ENCODE measurements around the gene MMP15.

DNA sequence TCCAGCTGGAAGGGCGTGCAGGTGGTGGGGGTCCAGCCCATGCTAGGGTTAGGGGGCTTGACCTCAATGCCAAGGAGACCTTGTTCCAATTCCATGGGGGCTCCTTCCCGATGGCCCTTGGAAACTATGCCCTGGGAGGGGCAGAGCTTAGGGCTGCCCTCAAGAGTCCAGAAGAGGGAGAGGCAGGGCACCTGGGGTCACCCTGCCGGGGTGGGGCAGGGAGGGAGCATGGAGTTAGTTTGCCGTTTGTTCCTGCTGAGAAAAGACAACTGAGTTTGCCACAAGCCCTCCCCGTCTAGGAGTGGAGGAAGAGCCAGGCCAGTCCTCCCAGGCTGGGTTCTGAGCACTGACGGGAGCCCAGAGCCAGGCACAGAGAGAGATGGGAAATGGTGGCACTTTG lies 21.4 kb downstream of the MMP15 start:
- no peak for TF ChIP-seq POLR2A (IDR thresholded peaks at IDR 0.05)
- TF ChIP-seq, protein P1, sequence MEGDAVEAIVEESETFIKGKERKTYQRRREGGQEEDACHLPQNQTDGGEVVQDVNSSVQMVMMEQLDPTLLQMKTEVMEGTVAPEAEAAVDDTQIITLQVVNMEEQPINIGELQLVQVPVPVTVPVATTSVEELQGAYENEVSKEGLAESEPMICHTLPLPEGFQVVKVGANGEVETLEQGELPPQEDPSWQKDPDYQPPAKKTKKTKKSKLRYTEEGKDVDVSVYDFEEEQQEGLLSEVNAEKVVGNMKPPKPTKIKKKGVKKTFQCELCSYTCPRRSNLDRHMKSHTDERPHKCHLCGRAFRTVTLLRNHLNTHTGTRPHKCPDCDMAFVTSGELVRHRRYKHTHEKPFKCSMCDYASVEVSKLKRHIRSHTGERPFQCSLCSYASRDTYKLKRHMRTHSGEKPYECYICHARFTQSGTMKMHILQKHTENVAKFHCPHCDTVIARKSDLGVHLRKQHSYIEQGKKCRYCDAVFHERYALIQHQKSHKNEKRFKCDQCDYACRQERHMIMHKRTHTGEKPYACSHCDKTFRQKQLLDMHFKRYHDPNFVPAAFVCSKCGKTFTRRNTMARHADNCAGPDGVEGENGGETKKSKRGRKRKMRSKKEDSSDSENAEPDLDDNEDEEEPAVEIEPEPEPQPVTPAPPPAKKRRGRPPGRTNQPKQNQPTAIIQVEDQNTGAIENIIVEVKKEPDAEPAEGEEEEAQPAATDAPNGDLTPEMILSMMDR (IDR thresholded peaks at IDR 0.05): no peak

Measured in transverse colon (tissue), 3 donors.